Amniotic stem cell (primary cell): ENCODE data around the gene MARK4.
"Not testable (repeated sequence)": the region's sequence is repeated elsewhere in the genome, so short reads cannot be mapped to it uniquely, and the experiment has no call there.

Experiments
- DNase-seq: peaks from one replicate; lab custom pipeline; 2025; lab: John Stamatoyannopoulos, UW

MARK4 gene

DNA sequence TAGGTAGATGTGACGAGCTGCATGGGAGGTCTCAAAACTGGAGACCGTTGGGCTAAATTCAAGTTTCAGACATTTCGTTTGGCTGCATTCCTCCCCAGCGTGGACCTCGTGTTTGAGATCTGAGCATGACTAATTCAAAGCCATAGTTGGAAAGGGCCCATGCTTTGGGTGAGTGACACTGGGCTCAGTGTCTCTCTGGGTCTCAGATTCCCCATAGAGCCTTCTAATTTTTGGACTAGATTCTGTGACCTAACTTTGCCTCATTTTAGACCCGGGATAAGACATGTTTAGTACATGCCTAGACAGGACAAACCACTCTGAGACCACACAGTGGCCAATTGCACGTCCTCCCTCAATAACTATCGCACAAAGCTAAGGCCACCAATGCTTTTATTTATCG, 55.0 kb downstream of the MARK4 start:
- no peak for DNase-seq

DNA sequence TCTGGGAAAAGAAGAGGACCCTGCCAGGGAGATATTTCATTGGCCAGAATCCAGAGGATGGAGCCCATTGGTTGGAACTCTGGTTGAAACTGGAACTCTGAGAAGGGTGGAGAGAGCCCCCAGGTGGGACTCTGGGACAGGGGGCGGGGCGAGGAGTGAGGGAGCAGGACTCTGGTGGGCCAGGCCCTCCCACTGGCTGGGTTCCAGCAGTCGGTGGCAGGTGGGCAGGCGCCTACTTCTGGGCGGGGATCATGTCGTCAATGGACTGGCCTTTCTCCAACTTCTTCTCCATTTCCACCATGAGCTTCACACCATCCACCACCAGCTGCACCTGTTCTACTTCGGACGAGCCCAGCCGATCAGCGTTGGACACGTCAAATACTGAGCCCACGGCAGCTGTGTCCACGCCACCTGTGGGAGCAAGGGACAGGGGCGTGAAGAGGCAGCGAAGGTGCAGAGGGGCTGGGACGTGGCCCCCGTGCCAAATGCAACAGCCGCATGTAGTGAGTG, 55.5 kb downstream of the MARK4 start:
- DNase-seq = no peak

DNA sequence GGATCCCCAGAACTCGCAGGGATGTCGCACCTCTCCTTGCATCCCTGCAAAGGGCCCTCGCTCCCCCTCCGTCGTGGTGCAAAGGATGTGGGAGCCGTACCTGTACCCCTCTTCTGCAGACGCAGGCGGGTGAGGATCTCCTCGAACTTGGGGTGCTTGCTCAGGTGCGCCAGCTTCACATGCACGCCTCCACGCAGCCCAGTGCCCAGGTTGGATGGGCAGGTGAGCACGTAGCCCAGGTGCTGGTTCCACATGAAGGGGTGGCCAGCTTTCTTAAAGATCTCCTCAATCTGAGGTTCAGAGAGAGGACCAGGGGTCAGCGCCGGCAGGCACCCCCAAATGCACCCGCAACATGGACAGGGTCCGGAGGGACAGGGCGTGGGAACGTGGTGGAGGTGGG, 56.3 kb downstream of the MARK4 start:
- DNase-seq = no peak

DNA sequence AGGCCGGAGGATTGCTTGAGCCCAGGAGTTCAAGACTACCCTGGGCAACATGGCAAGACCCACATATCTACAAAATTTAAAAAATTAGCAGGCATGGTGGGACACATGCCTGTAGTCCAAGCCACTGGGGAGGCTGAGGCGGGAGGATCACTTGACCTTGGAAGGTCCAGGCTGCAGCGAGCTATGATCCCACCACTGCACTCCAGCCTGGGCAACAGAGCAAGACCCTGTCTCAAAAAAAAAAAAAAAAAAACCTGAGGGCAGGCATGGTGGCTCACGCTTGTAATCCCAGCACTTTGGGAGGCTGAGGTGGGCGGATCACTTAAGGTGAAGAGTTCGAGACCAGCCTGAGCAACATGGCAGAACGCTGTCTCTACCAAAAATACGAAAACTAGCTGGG, 58.3 kb downstream of the MARK4 start:
- not testable (repeated sequence) for DNase-seq

DNA sequence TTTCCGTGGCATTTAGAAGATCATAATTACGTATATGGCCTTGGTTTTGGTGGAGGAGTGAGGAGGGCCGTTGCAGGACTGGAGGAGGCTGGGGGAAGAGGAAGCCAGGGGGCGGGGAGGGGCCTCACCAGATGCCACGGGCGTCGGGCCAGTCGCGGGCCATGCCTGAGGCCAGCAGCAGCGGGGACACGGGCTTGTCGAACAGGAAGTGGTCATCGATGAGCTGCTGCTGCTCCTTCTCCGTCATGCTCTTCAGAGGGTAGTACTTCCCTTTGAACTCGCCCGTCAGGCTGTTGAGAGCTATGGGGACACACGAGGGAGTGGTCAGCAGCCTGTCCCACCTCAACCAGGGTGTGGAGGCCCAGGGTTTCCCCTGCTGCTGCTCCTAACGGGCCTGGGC, 60.5 kb downstream of the MARK4 start:
- DNase-seq = no peak

DNA sequence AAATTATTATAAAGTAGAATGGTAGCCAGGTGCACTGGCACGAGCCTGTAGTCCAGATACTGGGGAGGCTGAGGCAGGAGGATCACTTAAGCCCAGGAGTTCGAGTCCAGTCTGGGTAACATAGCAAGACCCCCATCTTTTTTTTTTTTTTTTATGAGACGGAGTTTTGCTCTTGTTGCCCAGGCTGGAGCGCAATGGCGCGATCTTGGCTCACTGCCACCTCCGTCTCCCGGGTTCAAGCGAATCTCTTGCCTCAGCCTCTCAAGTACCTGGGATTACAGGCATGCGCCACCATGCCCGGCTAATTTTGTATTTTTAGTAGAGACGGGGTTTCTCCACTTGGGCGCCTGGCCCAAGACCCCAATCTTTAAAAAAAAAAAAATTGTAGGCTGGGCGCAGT, 61.2 kb downstream of the MARK4 start:
- DNase-seq = not testable (repeated sequence)

DNA sequence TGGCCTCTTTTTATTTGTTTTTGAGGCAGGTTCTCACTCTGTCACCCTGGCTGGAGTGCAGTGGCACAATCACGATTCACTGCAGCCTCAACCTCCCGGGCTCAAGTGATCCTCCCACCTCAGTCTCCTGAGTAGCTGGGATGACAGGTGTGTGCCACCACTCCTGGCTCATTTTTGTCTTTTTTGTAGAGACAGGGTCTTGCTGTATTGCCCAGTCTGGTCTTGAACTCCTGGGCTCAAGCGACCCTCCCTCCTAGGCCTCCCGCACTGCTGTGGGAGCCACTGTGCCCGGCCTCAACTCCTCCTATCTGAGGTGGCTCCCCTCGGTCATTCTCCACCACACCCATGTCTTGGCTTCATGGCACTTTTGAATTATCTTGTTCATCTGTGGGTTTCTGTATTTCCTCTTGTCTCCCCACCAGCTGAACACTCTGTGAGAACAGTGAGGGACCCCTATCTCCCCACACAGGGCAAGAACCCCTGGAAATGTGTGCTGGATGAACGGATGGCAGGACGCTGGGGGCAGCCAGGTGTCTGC, 63.7 kb downstream of the MARK4 start:
- DNase-seq = no peak

DNA sequence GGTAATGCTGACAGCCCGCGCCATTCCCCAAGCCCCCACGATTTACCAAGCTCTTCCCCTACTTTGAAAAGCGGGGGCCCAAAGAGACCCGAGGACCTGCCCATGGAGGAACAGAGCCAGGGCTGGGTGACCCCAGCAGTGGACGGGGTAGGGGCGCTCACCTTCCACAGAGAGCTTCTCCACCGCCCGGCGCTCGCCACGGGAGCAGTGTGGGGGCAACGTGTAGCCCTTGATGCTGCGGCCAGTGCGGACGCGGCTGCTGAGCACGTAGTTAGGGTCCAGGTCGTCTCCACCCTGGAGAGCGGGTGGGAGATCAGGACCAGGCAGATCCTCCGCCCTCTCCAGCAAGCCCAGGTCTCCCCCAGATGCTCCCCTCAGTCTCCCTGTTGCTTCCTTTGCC, 64.2 kb downstream of the MARK4 start:
- no peak for DNase-seq

DNA sequence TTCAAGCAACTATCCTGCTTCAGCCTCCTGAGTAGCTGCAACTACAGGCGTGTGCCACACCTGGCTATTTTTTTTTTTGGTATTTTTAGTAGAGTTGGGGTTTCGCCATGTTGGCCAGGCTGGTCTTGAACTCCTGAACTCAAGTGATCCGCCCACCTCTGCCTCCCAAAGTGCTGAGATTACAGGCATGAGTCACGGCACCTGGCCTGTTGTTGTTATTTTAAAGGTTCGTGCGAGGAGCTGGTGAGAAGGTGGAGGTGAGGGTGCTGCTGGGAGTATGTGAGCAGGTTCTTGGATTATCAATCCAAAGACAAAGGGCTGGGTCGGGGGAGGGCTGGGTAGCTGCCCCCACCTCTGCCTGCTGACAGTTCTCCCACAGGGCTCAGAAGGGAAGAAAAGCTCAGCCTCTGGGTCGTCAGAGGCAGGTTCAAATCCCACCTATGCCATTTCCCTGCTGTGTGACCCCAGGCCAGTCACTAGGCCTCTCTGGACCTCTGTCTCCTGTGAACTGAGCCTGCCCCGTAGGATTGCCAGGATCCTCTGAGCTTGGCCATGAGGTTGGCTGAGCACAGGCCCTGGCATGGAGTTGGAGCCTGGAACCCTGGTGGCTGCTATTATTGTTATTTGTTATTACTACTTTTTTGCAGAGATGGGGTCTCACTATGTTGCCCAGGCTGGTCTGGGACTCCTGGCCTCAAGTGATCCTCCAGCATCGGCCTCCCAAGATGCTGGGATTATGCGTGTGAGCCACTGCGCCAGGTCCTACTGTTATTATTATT, 70.1 kb downstream of the MARK4 start:
- DNase-seq = no peak

DNA sequence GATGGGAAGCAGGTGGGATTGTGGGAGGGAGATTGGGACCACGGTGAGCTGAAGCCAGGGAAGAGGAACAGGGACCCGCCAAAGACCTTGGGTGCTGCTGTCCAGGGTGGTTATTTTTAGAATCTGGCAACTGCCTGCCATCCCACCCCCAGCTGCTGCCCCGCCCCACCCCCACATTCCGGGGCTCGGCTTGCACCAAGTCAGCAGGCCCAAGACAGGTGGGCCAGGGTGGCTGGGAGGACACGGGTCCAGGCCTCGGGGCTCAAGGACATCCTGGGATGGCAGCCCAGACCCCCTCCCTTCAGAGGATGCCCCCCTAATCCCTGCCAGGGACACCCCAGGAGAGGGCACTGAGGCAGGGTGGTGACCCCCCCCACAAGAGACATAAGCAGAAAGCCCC, 70.8 kb downstream of the MARK4 start:
- DNase-seq = no peak

DNA sequence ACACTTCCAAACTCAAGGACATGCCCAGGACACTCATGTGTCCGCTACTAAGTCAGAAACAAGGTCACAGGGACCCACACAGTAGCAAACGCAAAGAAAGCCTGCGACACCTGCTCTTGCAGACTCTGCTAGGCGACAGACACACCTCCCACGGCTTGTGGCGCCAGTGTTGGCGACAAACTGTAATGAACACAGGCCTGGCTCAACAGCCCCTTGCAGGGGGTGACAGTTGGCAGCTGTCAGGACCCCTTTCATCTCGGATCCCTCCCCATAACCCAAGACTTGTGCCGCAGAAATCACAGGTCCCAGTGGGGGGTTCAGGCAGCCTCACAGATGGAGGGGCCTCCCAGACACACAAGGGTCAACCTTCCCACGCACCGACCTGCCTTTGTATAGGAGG, 71.2 kb downstream of the MARK4 start:
- DNase-seq = no peak

DNA sequence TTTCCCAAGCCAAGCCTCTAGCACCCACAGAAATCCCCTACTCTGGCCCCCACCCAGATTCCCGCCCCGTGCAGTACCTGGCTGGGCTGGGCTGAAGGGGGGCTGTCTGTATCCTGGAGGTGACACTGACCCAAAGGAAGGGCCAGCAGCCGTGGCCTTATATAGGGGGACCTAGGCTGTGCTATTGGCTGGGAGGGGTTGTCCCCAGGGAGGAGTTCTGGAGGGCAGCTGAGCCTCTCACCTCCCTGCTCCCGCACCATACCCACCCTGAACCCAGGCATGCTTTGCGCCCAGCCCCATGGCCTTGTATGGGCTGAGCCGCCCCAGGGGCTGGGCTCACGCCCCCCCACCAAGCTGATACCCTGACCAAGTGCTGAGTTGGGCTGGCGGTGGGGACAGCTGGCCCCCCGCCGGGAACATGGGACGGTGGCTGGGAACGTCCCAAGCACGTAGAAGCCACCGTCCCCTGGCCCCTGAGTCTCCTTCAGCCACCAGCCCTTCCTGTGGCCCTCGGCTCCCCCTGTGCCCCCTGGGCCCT, 71.7 kb downstream of the MARK4 start, which contains the start of gene CKM:
CKM (minus strand) TSS at position 132 of the 538 bp plus-strand sequence. CDS start 3,162 bp downstream, outside the sequence.
- DNase-seq = no peak

DNA sequence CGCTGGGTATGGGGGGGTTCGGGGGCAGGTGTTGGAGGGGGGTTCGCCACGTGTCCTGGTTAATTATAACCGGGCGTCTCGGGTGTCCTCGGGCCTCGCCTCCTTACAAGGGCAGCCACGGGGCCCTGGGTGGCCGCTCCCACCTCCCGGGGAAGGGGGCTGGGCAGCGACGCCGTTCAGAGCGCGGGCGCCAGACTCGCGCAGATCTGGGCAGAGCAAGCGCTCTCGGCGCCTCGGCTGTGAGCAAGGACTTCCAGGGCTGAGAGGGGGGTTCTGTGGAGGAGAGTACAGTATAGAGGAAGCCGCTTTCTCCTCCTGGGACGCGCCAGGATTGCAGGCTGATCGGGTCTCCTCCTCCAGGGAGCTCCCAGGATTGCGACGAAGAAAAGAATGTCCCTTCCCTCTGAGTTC, 72.6 kb downstream of the MARK4 start:
- DNase-seq = no peak

DNA sequence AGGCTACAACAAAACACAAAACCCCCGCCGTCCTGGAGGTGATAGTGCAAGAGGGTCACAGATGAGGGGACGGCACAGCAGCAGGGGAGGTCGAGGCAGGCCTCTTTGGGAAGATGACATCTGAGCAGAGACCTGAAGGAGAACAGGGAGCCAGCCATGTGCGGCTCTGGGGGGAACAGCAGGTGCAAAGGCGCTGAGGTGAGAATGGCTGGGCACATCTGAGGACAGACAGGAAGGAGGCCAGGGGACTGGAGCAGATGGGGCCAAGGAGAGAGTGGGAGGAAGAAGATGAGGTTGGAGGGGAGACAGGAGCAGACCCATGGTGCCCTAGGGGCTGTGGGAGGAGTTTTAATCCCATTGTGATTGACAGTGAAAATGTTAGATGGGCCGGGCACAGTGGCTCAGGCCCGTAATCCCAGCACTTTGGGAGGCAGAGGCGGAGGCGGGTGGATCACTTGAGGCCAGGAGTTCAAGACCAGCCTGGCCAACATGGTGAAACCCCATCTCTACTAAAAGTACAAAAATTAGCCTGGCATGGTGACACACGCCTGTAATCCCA, 73.4 kb downstream of the MARK4 start:
- DNase-seq = no peak

DNA sequence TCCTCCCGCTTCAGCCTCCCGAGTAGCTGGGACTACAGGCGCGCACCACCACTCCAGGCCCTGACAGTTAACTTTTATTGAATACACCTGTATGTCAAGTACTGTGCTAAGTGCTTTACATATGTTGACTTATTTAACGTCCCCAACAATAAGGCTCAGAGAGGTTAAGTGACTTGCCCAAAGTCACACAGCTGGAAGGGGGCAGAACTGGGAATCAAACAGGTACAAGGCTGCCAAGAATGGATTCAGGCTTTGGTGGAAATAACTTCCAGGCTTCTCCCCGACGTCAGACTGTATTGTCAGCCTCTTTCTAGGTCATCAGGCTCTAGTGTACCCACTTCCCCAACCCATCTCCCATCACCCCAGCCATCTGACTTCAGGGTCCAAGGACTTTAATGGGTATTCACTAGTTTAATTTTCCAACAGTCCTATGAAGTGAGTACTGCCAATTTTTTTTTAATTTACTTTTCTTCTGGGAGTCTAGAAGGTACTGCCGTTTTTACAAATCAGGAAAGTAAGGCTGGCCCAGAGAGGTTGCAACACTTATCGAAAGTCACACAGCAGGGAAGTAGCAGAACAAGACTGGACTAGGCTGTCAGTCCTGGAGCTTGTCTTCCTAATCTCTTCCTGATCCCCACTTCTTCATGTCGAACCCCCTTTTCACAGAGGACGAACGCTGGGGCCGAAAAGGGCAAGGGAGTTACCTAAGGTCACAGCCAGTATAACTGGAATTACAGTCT, 76.5 kb downstream of the MARK4 start:
- DNase-seq = no peak

DNA sequence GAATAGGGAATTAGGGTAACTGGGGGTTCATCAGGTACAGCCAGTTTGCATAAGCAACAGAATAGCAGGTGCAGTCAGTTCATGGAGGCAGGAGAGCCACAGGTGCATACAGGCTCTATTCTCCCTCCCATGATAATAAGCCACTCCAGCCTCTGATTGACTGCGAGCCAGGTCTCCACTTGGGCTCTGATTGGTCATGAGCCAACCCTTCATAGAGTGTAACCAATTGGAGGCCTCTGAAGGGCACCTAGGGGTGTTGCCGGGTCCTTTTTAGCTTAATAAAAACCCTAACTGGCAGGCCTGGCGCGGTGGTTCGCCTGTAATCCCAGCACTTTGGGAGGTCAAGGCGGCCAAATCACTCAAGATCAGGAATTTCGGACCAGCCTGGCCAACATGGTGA, 80.3 kb downstream of the MARK4 start:
- DNase-seq = no peak

DNA sequence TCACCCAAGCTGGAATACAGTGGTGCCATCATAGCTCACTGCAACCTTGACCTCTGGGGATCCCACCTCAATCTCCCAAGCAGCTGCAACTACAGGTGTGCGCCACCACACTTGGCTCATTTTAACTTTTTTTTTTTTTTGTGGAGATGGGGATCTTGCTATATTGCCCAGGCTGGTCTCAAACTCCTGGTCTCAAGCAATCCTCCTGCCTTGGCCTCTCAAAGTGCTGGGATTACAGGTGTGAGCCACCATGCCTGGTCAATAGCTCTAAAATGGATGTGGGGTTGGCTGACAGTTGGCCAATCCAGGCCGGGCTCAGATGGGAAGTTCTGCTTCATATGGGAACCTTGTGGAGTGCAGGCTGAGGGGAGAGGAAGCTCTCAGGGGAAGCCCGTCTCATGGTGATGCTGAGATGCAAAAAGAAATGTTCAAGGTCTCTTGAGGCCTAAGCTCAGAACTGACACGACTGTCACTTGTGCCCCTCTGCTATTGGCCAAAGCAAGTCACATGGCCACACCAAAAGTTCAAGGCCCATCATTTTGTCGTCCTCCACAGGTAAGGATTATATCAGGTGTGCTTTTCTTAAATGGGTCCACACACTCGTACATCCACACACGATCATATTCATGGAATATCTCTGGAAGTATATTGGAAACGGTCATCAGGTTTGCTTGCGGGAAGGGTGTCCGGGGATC, 82.7 kb downstream of the MARK4 start:
- DNase-seq = no peak

DNA sequence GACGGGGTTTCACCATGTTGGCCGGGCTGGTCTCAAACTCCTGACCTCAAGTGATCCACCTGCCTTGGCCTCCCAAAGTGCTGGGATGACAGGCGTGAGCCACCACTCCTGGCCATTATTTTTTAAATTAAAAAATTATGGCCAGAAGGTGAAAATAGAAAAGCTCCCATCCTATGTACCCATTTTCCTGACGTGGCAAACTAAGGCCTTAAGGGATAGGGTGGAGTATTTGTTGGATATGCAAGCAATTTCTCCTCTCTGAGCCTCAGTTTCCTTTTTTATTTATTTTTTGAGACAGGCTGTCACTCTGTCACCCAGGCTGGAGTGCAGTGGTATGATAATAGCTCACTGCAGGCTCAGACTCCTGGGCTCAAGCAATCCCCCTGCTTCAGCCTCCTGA, 83.8 kb downstream of the MARK4 start:
- not testable (repeated sequence) for DNase-seq

DNA sequence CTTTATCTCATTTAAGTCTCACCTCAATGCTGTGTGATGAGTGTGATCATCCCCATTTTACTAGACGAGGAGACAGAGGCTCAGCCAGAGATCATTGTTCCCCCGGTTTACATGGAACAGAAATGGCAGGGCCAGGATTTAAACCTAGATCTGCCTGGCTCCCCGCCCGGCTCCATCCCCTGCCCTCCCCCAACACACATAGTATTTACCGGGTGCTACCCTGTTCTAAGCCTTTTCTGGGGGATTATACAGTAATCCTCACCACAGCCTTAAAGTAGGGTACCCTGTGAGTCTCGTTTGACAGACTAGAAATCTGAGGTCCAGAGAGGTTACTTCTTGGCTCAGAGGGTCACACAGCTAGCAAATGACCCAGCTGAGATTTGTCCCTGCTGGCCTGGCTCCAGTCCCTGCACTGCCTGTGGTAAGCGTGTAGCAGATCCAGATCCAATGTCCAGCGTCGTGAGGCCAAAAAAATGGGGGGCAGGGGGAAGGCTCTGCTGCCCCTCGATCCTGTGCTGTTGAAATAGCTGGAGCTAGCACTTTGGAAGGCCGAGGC, 85.7 kb downstream of the MARK4 start:
- DNase-seq = no peak

DNA sequence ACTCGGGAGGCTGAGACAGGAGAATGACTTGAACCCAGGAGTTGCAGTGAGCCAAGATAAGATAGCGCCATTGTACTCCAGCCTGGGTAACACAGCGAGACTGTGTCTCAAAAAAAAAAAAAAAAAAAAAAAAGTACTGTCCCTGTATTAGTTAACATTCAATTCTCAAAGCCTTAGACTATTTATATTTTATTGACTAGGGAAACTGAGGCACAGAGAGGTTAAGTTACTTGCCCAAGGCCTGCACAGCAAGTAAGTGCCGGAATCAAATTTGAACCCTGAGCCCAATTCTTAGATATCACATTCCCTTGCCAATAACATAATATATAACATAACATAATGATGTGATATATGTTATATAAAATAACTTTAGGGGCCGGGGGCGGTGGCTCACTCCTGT, 88.6 kb downstream of the MARK4 start:
- no peak for DNase-seq

DNA sequence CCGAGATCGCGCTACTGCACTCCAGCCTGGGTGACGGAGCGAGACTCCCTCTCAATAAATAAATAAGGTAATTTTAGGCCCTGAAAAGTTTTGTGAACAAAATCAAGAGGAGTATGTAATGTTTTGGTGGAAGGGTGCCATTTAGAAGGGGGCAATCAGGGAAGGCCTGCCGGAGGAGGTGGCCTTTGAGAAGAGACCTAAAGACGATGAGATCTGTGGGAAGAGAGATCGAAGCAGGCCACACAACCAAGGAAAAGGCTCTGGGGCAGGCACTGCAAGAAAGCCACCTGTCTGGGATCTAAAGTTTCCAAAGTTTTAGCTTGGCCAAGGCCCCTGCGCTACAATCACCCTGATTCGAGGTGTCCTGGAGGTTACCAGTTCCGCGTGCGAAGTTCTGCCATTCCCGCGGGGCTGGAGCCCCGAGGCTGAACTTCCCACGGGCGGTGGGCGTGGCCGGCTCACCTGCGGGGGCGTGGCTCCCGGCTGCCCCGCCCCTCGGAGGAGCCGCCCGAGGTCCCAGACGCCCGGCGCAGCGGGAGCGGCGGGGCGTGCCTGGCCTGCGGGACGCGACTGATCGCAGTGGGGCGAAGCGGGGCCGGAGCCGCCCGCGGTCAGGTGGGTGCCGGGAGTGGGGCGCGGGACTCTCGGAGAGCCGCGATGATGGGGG, 89.3 kb downstream of the MARK4 start, which contains the start of gene KLC3:
KLC3 (plus strand) TSS at position 519 of the 667 bp plus-strand sequence. CDS start 4,792 bp downstream, outside the sequence.
- no peak for DNase-seq
